AG09309 (cell line): ENCODE data around the gene BCAT1.
"Not testable (repeated sequence)": the region's sequence is repeated elsewhere in the genome, so short reads cannot be mapped to it uniquely, and the experiment has no call there.

ENCODE experiments used
- DNase-seq: peaks from one replicate; pipeline ENCODE4 v3.0.0-alpha.2; 2010; ENCODE audit warnings: low read depth
- H3K4me3 ChIP-seq: 2 replicates; pipeline ENCODE4 v1.5.1; 2011; ENCODE audit warnings: mild to moderate bottlenecking, low read depth, low read length, moderate library complexity; ENCODE audit not compliant: control insufficient read depth
- TF ChIP-seq, protein P1 (sequence below): IDR thresholded peaks from 2 replicates; pipeline ENCODE4 v1.5.1; 2011; ENCODE audit warnings: mild to moderate bottlenecking, low read depth, low read length, inconsistent platforms; ENCODE audit not compliant: insufficient read depth, control insufficient read depth; ENCODE audit errors: missing control alignments

Gene BCAT1

DNA sequence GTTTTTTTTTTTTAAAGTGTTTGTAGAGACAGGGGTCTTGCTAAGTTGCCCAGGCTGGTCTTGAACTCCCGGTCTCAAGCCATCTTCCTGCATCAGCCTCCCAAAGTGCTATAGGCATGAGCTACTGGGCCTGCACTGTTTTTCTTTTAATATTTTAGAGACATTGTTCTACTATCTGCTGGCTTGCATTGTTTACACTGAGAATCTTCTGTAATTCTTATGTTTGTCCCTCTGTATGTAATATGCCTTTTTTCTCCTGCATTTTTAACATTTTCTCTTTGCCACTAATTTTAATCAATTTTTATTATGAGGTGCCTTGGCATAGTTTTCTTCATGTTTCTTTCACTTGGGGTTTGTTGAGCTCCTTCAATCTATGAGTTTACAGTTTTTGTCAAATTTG lies 15.4 kb upstream of the BCAT1 start:
- DNase-seq: no peak
- no peak overlapping the region for H3K4me3 ChIP-seq
- TF ChIP-seq, protein P1, sequence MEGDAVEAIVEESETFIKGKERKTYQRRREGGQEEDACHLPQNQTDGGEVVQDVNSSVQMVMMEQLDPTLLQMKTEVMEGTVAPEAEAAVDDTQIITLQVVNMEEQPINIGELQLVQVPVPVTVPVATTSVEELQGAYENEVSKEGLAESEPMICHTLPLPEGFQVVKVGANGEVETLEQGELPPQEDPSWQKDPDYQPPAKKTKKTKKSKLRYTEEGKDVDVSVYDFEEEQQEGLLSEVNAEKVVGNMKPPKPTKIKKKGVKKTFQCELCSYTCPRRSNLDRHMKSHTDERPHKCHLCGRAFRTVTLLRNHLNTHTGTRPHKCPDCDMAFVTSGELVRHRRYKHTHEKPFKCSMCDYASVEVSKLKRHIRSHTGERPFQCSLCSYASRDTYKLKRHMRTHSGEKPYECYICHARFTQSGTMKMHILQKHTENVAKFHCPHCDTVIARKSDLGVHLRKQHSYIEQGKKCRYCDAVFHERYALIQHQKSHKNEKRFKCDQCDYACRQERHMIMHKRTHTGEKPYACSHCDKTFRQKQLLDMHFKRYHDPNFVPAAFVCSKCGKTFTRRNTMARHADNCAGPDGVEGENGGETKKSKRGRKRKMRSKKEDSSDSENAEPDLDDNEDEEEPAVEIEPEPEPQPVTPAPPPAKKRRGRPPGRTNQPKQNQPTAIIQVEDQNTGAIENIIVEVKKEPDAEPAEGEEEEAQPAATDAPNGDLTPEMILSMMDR: no peak

DNA sequence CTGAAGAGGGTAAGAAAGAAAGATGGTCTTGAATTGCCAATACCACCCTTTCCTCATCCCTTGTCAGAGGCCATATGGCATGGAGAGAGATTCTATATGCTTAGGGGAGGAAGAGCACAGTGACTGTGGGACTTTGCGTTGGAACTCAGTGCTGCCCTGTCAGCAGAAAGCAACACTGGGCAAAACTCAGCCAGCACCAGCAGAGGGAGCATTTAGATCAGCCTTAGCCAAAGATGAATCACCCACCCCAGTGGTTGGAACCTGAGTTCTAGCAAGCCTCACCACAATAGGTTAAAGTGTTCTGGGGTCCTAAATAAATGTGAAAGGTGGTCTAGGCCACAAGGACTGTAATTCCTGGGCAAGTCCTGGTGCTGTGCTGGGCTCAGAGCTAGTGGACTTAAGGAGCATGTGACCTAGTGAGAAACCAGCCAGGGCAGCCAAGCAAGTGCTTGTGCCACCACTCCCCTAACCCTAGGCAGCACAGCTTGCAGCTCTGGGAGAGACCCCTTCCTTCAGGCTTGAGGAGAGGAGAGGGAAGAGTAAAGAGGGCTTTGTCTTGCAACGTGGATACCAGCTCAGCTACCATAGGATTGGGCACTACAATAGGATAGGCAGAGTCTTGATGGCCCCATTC lies 11.4 kb upstream of the BCAT1 start:
- TF ChIP-seq, protein P1: peak; percentile 87
- peak; percentile 27 for DNase-seq
- no peak overlapping the region for H3K4me3 ChIP-seq

DNA sequence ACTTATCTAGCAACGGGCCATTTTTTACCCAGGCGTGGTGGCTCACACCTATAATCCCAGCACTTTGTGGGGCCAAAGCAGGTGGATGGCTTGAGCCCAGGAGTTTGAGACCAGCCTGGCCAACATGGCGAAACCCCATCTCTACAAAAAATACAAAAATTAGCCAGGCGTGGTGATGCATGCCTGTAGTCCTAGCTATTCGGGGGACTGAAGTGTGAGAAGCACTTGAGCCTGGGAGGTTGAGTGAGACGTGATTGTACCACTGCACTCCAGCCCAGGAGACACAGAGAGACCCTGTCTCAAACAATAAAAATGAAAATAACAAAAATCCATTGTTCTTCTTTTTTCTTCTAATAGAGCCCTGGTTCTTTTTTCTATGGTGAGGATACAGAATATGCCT lies 7.5 kb upstream of the BCAT1 start:
- DNase-seq, H3K4me3 ChIP-seq: not testable (repeated sequence)

DNA sequence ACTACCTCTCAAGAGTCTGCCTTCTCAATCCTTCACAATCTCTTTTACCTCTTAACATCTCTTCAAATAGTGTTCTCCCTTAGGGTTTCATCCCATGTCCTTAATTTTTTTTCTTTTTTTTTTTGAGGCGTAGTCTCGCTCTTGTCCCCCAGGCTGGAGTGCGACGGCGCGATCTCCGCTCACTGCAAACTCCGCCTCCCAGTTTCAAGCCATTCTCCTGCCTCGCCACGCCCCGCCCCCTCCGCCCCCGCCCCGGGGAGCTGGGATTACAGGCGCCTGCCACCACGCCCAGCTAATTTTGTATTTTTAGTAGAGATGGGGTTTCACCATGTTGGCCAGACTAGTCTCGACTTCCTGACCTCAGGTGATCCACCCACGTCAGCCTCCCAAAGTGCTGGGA lies 7.0 kb upstream of the BCAT1 start:
- DNase-seq: no peak
- no peak overlapping the region for H3K4me3 ChIP-seq
- TF ChIP-seq, protein P1: no peak

DNA sequence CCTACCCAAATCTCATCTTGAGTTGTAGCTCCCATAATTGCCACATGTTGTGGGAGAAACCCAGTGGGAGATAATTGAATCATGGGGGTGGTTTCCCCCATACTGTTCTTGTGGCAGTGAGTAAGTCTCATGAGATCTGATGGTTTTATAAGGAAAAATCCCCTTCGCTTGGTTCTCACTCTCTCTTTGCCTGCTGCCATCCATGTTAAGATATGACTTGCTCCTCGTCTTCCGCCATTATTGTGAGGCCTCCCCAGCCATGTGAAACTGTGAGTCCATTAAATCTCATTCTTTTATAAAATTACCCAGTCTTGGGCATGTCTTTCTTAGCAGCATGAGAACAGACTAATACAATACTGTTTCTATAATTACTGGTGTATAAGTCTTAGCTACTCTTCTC lies 6.5 kb upstream of the BCAT1 start:
- TF ChIP-seq, protein P1: no peak
- DNase-seq: no peak
- no peak overlapping the region for H3K4me3 ChIP-seq

DNA sequence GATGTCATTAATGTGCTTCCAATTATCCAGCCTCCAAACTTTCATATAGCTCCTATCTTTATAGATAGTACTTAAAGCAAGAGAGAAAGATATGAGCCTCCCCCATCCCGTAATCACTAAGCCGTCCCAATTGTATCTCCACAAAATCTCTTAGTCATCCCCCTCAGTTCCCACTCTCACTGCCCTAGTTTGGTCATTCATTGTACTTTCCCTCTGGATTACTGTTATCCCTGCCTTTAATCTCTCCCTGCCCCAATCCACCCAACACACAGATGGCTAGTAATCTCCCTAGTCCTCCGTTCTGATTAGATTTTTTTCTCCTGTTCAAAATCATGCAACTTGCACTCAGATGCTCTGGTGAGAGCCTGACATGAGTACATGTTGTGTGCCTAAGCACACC lies 5.4 kb upstream of the BCAT1 start:
- H3K4me3 ChIP-seq: no peak overlapping the region
- no peak for DNase-seq
- TF ChIP-seq, protein P1: no peak

DNA sequence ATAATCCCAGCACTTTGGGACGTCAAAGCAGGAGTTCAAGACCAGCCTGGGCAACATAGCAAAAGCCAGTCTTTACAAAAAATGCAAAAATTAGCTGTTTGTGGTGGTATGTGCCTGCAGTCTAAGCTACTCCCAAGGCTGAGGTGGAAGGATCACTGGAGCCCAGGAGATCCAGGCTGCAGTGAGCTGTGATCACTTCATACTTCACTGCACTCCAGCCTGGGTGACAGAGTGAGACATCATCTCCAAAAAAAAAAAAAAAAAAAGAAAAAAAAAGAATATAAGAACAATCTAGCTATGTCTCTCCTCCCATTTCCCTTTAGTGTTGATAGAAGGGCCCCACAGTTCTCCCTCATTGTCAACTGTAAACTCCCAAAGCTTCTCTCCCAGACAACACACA lies 3.5 kb upstream of the BCAT1 start:
- no peak overlapping the region for H3K4me3 ChIP-seq
- DNase-seq: no peak
- TF ChIP-seq, protein P1: no peak
